Stimulated activated CD8-positive, alpha-beta memory T cell treated with anti-CD3 and anti-CD28 coated beads, Interleukin-2, amount 100 ng/mL, for 1 hour (primary cell): ENCODE results near the gene MARCKS.
A peak's percentile ranks its signal among the peaks of the same experiment; 100 is the strongest.

Source experiments
- DNase-seq, 2 donors: peaks; one replicate each; pipeline ENCODE4 v3.0.0-alpha.2; 2020; ENCODE audit warnings: low read depth in 2 of 2

MARCKS gene

DNA sequence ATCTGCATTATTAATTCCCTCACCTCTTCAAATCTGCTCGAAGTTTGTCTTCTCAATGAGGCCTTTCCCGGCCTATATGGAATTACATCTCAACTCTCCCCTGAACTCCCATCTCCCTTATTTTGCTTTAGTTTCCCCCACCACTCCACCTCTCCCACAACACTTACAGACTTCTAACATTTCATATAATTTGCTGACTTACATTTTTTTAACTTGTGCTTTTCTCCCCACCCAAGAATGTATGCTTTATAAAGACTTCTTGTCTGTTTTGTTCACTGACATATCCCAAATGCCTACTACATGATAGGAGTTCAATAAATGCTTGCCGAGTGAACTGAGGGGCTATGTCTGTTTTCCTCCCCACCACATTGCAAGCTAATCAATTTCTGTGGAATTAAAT lies 3.9 kb upstream of the MARCKS start:
- no peak for DNase-seq

DNA sequence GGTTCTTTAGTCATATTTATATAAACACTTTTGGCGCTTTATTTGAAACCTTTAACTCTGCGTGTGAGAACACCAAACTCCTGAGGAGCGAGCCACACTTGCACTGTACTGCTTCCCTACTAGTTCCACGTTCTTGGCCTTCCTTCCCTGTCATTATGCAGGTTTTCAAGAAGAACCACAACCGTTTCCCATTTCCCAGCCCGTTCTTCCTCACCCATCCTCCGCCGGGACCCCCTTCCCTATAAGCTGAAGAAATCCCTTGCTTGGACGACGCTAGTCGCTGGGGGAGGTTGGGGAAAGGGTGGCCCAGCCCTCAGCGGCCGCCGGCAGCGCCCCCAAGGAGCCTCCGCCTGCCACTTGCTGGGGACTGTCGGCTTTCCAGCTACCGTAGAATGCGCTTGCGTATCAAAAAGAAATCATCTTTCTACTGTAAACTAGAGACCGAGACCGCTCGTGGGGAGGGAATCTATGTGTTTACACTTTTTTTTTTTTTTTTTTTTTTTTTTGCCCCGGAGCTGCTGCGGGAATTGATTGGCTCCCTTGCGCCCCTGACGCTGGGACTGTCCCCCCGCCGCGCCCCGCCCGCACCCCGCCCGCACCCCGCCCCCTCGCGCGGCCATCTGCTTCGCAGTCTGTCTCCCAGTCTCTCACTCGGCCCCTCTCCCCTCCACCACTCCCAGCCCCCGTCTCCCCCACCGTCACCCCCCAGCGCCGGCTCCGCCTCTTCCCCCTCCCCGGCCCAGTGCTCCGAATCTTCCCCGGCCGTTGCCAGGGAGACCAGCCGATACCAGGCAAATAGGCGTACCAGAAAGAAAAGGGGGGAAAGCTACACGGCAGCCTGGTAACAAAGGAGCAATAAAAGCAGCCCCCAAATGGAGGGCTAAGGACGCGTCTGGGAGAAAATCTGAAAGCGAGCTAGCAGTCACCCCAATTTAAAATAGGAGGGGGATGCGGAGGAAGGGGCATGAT lies 2.3 kb upstream of the MARCKS start:
- DNase-seq: no peak

DNA sequence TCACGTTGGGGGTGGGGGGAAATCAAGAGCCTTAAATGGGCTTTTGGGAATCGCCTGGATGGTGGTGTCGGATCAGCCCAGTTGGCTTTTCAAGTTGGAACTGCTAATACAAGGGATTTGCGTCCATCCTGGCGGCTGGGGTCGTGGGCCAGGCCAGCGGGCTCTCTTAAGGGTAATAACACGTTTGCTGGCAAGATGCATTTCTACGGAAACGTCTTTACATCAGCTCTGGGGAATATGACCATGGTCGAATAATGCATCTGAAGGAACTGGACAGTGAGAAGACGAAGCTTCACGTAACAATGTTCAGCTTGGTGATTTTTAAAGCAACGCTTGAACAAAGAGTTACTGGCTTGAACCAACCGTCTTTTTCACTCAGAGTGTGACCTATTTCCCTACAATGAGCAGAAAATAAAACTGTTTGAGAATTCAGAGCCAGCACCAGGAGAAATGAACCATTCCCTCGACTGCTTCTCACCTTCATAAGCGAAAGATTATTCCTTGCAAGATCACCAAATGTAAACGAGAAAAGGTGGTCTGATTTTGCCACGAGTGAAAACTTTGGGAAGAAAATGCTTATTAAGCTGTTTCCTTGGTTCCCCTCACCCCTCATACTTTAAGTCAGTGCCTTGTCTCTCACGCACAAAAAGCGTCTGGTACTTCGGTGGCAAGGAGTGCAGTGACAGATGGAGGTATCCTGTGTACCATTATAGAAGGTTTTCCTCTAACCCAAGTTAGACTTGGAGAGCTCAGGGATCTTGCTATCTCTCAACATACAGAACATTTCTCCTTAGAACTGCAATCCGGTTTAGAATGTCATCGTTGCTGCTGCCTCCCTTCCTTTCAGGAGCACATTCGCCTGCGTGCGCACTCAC lies 1.4 kb upstream of the MARCKS start:
- no peak for DNase-seq

DNA sequence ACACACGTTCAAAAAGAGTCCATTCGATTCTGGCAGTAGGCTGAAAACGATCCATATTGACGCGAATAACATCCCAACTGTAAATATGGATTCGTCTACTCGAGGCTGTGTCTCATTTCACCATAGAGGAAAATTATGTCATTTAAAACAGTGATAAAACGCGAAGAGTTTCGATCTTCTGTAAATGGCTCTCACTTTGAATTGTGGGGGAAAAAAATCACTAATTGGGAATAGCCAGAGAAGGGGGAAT lies 845 bp upstream of the MARCKS start:
- DNase-seq: no peak

DNA sequence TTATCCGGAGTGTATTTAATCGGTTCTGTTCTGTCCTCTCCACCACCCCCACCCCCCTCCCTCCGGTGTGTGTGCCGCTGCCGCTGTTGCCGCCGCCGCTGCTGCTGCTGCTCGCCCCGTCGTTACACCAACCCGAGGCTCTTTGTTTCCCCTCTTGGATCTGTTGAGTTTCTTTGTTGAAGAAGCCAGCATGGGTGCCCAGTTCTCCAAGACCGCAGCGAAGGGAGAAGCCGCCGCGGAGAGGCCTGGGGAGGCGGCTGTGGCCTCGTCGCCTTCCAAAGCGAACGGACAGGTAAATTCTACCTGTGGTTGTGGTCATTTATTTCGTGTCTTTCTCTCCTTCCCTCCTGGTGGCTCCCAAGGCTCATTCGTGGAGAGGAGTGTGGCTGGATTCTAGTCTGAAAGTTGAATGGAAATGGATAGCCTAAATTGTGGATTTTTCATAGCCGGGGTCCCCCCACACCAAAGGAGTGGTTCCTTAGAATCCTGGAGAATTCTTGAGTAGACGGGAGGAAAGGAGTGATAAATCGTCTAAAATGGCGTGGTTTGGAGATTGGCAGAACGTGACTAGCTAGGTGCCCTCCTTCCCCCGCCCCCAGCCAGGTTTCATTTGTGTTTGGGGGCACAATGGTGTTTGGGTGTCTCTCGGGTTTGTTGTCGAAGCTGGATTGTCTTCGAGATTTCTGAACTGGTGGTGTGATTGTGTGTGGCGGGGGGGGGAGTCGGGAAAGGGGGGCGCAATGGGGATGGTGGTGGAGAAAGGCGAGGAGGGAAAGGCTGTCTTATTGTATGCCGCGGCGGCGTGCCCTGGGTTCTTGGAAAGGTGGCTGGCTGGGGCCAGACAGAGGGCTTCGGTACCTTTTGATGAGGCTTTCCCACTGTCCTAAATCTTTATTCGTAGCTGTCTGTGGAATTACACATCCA lies 673 bp downstream of the MARCKS start:
- DNase-seq: no peak

DNA sequence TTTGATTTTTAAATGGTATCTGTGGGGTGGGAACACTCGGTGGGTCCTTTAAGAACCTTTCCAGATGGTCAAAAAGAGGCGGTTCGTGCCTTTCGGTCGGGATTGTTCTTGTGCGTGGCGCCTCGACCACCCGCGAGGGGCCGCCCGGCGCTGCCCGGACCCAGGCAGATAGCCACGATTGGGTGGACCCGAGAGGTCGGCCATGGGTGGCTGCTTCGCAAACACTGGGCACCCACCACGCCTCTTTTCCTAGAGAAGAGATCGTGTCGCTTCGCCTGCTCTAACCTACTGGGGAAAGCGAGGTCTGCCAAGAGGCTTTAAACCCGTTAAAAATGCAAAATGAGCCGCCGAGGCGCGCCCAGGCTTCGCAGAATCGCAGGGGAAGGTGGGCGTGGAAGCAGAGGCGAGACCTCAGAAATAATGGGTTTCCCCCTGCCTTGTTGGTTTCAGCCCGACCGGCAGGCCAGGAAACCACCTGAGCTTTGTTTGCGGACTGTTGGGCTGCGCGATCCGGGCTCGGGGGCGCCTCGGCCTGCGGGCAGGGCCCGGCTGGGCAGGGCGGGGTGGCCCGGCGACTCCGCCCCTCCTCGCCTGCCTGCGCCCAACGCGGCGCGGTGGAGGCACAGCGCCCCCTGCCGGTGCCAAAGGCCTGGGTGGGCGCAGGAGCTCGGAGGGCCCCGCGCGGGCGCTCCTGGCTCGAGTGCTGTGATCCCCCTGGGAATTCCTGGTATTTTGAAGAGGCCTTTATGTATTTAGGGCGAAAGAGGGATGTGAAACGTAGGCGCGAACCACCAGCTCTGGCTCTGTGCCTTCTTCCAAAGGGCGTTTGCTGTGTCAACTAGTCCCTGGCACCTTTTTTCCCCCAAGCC lies 1.6 kb downstream of the MARCKS start:
- DNase-seq: peak; percentile 35 to 45

DNA sequence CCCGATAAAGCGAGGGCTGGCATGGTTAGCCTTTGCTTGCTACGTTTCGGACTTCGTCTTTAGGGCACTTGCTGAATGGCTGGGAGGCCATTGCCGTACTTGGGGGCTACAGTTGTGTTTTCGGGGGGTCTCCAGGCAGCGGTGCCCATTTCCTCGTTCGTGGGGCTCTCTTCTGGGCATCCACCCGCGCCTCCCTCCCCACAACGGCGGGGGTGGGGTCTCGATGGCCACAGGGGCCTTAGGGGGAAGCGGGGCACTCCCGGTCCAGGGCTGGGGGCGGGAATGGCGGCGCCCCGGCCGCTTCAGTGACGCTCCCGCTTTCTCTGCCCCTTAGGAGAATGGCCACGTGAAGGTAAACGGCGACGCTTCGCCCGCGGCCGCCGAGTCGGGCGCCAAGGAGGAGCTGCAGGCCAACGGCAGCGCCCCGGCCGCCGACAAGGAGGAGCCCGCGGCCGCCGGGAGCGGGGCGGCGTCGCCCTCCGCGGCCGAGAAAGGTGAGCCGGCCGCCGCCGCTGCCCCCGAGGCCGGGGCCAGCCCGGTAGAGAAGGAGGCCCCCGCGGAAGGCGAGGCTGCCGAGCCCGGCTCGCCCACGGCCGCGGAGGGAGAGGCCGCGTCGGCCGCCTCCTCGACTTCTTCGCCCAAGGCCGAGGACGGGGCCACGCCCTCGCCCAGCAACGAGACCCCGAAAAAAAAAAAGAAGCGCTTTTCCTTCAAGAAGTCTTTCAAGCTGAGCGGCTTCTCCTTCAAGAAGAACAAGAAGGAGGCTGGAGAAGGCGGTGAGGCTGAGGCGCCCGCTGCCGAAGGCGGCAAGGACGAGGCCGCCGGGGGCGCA lies 2.4 kb downstream of the MARCKS start:
- no peak for DNase-seq

DNA sequence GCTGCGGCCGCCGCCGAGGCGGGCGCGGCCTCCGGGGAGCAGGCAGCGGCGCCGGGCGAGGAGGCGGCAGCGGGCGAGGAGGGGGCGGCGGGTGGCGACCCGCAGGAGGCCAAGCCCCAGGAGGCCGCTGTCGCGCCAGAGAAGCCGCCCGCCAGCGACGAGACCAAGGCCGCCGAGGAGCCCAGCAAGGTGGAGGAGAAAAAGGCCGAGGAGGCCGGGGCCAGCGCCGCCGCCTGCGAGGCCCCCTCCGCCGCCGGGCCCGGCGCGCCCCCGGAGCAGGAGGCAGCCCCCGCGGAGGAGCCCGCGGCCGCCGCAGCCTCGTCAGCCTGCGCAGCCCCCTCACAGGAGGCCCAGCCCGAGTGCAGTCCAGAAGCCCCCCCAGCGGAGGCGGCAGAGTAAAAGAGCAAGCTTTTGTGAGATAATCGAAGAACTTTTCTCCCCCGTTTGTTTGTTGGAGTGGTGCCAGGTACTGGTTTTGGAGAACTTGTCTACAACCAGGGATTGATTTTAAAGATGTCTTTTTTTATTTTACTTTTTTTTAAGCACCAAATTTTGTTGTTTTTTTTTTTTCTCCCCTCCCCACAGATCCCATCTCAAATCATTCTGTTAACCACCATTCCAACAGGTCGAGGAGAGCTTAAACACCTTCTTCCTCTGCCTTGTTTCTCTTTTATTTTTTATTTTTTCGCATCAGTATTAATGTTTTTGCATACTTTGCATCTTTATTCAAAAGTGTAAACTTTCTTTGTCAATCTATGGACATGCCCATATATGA lies 3.2 kb downstream of the MARCKS start:
- no peak for DNase-seq

DNA sequence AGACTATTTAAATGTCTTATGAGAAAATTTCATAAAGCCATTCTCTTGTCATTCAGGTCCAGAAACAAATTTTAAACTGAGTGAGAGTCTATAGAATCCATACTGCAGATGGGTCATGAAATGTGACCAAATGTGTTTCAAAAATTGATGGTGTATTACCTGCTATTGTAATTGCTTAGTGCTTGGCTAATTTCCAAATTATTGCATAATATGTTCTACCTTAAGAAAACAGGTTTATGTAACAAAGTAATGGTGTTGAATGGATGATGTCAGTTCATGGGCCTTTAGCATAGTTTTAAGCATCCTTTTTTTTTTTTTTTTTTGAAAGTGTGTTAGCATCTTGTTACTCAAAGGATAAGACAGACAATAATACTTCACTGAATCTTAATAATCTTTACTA lies 5.0 kb downstream of the MARCKS start:
- DNase-seq: no peak

DNA sequence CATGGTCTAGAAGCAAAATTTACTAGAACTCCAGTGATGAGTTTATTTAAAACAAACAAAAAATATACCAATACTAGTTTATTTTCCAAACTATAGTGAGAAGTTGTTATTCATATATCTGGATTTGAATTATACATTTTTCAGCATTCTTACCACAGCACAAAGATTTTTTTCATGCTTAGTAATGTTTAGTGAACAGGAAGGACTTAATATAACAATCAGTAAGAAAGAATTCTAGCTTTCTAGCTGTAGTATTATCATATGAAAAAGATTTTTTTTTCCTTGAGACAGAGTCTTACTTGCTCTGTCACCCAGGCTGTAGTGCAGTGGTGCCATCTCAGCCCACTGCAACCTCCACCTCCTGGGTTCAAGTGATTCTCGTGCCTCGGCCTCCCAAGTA lies 13.8 kb downstream of the MARCKS start:
- no peak for DNase-seq

DNA sequence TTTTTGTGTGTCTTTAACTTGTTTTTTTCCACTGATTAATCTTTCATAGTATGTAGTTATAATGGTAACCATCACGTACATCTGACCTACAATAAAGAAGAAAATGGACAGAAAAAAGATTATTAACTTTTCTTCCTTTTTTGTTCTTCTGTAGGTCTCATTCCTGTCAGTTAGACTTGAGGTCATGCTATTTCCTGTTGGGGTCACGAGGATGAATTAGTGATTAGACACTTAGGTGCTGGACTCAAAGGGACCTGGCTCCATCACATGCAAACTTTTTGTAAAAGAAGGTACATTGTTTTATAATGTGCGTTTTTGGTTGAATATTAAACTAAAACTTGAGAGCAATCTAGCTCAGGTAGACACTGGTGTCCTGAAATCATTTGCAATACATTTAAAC lies 14.8 kb downstream of the MARCKS start:
- no peak for DNase-seq

DNA sequence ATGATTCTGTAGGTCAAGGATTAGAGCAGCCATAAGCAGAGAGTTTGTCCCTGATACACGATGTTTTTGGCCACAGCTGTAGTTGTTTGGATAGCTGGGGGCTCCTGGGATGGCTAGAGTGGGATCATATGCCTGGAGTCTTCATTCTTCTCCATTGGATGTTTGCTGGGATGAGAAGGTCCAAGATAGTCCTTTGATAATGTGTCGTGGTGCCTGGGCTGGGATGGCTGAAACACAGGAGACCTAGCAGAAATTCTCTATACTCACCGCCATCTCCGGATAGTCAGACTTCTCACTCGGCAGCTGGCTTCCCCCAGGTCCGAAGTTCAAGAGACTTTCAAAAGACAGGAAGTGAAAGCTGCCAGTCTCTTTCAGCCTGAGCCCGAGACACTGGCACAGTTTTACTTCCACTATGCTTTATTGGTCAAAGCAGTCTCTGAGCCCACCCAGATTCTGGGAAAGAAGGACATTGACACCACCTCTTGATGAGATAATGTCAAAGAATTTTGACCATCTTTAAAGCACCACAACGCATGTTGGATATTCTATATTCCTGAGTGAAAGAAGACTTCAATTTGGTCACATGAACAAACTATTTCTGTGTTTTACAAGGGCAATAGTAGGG lies 16.0 kb downstream of the MARCKS start:
- no peak for DNase-seq

DNA sequence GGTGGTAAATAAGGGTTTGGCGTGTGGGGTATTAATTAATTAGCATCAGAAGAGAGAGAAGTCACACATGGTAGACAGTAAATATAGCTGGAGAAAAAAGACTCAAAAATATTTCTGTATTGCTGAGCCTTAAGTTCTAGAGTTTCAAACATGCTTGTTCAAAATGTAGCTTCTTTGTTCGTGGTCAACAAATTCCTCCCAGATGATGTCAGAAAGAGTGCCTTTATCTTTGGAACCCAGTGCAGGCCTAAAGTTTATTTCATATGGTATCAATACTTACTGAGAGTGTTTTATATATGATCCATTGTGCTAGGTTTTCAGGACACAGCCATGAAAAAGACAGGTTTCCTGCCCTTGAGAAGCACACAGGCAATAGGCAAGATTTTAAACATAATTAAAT lies 18.3 kb downstream of the MARCKS start:
- no peak for DNase-seq

DNA sequence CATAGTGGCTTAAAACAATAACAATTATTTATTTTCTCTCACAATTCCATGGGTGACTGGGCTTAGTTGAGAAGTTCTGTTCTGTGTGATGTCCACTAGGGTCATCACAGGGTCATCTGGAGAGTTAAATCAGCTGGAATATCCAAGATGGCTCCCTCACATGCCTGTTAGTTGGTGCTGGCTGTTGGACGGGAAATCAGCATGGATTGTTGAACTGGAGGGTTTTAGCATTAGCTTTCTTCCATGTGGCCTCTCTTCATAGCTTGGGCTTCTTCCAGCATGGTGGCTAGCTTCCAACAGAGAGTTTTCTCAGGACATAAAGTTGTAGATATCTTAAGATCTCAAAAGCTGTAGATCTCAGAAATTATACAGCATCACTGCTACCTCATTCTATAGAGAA lies 19.6 kb downstream of the MARCKS start:
- DNase-seq: no peak

DNA sequence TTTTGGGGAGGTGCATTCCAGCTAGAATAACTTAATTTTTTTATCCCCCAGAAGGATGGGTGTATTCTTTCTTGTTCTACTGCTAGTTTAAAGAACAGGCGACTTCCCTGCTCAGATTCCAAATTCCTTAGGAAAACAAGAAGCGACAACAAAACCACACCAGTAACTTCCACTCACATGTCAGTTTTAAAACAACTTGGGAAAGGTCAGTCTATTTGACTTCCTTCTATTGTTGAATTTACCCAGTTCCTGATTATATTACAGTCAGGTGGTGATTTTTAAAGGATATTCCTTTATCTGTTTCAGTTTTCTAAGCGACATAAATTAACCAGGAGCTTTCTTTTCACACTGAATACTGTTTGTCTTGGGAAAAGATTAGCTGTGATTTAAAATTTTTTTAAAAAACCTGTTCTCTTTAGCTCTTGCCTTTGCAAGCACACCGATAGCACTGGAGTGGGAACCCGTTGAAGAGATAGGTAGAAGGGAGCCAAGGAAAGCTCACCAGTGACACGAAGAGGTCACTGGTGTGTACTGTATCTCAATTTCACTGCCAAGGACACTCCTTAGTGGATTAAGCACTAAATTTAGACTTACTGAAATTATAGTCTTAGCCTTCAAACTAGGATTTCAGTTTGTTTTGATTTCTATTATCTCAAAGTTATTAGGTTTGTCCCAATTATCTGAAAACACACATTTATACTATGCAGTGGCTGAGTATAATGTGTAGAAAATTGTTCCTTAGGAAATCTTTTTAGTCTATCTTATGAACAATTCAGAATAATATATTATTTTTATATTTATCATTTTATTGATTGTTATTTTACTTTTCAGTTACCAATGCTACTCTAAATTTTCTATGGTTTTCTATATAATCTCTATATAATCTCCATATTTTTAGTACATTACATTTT lies 22.3 kb downstream of the MARCKS start:
- no peak for DNase-seq

DNA sequence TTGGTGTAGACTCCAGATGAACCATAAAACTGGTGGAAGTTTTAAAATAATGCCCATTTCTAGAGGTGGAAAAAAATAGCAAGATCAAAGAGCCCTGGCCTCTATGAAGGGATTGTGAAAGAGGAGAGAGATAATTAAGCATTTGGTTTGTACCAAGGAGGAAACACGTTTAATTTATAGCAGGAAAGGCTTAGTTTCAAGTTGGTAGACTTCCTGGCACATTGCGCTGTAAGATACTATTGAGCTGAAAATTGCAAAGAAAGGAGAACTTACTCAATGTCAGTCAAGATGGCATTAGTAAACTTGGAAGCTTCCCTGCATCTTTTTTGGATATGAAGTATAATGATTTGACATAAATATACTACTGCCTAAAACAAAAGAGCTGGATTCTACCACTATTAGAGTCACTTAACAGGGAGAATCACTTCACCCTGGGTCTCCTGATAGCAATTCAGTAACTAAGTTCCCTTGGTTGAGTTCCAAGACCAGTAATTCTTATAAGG lies 24.4 kb downstream of the MARCKS start:
- DNase-seq: no peak

DNA sequence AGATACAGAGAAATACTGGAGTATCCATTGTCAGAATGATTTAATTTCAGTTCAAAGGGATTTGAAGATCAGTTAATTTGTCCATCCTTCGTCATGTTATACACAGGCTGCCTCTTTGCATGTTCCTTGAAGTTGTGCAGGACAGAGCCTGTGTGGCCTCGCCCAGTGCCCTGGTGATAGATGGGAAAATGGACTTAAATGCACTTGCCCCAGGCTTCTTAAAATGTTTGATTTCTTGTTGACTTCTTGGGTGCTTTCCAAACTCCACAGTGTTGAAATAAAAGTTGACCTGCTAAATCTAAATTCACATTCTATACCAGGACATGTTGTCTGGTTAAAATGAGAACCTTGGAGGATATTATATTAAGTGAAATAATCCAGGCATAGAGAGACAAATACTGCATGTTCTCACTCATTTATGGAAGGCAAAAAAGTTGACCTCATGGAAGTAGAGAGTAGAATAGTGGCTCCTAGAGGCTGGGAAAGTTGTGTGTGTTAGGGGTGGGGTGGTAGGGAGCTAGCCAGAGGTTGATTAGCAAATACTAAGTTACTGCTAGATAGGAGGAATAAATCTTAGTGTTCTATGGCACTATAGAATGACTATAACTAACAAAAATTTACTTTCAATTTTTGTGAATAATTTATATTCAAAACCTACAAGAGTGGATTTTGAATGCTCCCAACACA lies 25.3 kb downstream of the MARCKS start:
- no peak for DNase-seq
